GM19035 (cell line): ENCODE data around the gene EXOC3.
A peak's percentile ranks its signal among the peaks of the same experiment; 100 is the strongest.
"Not testable (repeated sequence)": the region's sequence is repeated elsewhere in the genome, so short reads cannot be mapped to it uniquely, and the experiment has no call there.

Source experiments
- ATAC-seq: cut with Tn5 transposase; IDR thresholded peaks from one replicate; pipeline ENCODE4 v1.9.1; 2021; ENCODE audit not compliant: unreplicated experiment

The EXOC3 gene

DNA sequence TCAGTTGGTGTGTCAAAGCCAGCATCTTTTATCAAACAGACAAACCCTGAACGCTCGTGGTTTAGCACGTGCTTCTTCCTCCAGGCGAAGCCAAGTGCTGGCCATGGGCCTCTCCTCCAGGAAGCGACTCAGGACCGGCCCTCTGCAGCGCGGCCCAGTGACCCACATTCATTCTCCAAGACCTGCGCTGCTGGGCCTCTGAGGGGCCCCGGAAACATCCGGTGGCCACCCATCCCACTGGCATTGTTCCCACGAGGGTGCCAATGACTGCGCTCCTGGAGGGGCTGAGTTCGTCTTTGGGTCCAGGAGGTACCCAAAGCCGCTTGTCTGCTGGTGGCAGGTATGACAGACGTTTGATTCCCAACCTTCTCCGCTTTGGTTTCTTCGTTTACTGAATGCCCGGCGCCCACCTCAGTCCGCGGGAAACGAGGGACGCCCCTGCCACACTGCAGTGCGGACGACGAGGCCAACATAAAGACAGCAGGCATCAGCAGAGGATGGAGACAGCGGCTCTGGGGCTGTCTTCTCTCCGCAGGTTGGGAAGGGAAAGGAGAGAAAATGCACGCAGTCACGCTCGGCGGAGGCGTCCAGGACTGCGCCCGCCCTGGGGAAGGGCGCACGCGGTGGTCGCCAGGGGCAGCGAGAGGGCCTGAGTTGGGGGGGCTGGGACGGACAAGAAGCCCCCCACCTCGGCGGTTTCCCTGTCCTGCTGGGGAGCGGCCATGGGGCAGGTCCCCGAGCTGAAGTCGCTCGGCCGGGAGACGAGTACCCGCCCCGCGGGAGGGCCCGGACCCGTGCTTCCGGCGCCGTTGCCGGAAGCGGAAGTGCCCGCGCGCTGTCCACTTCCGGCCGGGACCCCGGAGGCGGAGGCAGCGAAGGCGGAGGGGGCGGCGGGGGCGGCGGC is at the start of gene EXOC3:
EXOC3 (plus strand) TSS at position 842 of the 904 bp plus-strand sequence. CDS start 3,030 bp downstream, outside the sequence.
- ATAC-seq, result peak; percentile 83

DNA sequence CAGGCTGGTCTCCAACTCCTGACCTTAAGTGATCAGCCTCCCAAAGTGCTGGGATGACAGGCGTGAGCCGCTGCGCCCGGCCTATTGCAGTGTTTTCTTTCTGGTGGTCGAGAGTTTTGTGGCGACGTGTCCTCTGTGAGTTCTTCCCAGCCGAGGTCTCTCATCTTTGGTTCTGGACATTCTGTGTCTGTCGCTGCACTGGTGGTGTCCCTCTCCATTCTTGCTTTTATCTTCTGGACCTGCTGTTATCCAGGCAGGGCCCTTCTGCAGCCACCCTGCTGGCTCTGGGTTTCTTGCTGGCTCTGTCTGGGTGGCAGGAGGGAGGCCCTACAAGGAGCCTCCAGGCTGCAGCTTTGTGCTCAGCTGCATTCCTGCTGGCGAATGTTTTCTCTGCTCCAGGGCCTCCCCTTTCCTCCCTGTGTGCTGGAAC is 49.1 kb upstream of the EXOC3 start:
- ATAC-seq, result no peak

DNA sequence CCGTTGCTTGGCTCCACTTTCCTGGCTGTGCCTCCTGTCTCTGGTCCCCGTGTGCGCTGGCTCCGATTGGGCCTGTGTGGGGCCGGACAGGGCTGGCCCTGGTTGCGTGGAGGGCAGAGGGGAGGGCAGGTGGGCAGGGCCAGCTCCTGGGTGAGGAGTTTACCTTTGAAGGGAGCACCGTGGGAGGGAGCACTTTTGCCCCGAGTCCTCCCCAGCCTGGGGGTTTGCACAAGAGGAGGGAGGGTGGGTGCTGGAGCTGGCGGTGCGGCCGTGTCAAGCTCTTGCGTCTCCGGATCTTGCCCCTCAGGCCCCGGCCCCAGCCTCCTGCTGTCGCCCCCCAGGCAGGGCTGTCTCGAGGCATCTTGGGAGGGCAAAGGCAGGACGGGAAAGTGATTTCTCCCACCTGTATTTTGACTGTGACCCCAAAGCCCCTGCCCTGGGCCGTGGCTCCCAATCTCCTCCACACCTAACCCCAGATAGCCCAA is 48.3 kb upstream of the EXOC3 start:
- no peak for ATAC-seq

DNA sequence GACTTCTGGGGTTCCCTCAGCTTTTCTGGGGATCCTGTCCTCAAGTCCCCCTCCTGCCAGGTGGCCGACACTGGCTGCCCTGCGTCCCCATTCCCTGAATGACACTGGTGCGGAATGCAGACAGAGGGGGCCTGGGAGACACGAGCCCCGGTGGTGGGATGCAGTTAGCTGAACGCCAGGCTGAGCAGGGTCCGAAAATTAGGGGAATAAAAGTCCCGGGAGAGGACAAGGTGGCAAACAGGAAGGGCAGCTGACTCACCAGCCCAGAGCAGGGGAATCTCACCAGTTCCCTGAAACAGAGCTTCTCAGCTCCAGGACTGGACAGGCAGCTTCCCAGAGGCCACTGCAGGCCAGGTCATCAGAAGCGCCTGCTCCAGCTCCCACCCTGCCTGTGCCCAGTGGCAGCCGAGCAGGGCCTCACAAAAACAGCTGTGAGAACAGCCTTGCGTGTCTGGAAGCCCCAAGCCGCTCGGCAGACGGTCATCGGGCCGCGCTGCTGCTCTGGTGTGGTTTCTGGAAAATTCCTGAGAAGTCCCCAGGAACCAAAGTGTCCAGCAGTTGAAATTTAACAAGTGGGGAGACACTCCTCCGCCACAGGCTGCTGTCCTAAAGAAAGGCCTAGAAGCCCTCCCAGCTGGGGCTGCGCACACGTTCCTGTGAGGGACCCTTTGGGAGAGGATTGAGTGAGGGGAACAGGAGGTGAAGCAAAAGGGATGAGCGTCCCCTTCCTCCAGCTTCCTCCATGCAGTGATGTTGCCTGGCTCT is 47.6 kb upstream of the EXOC3 start:
- ATAC-seq, result no peak

DNA sequence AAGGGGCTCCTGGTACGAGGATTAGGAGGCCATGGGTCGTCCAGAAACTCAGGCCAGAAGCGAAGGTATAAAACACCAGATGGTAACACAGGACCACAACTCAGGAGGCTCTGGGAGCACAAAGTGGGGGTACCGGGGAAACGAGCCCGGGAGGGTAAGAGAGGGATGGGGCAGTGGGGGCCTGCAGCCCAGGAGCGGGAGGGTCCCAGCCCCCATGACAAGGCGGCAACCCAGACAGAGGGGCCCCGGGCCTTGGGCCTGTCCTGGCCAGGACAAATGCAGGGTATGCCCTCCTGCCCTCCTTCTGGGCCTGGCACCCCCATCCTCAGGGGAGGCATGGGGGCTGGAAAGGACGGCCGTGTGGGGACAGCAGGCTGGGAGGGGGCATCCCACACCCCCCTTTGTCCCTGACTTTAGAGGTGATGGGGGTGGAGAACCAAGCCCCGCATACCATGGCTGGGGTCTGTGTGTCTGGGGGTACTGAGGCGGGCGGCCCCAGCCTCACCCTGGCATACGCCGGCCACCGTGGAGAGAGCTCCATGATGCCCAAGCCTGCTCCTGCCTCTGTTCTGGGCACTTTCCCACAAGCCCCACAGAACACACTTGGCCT is 47.0 kb upstream of the EXOC3 start:
- ATAC-seq, result no peak

DNA sequence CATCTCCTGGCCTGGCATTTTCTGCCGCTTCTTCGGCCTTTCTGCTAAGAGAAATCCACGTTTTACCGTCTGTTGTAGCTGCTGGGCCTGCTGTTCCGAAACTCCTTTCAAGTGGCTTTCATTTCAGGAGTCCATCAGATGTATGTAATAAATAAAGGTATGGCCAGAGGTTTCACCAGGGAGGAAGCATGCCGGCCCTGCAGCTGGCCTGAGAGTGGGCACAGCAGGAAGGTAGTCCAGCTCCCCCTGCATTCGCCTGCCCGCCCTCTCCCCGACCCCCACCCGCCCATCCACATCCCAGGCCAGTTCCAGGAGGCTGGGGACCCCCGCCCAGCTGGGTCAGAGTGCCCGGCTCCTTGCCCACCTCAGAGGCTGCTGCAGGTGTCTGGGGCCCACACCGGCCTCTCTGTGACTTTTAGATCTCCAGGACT is 46.4 kb upstream of the EXOC3 start:
- ATAC-seq, result no peak

DNA sequence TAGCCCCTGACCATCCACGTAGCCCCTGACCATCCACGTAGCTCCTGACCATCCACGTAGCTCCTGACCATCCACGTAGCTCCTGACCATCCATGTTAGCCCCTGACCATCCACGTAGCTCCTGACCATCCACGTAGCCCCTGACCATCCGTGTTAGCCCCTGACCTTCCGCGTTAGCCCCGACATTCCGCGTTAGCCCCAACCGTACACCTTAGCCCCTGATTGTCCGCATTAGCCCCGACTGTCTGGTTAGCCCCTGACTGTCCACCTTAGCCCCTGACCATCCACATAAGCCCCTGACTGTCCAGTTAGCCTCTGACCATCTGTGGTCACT is 44.9 kb upstream of the EXOC3 start:
- ATAC-seq, result not testable (repeated sequence)

DNA sequence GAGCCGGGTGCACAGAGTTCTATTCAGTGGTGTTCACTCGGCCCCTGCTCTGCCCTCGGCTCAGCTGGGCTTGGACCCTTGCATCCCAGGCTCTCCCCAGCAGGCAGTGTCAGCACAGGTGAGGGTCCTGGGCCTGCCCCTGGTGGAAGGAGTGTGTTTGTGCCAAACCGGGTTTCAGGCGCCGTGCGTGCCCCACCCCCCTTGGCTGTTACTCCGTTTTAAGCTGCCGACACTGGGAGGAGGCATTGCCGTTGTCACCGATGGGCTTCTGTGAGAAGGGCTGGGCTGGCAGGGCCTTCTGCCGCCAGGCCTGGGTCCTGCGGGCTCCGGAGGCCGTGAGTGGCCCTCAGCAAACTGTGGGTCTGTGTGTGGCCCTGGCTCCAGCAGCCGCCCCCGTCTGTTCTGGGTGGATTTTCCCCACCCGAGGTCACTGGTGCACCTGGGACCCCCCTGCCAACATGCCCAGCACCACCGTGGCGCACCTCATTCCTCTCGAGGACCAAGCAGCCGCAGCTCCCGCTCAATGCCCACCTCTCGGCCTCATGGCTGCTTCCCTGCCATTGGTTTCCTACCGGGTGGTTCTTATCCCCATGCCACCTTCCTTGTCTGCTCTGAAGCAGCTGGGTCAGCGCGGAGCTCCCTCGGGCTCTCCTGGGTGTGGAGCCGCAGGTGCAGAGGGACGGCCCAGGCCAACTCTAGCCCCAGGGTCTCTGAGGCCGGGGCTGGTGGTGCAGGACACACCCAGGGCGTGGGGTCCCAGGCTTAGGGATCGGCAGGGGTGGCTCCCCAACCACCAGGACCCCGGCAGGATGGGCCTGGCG is 44.3 kb upstream of the EXOC3 start:
- no peak for ATAC-seq

DNA sequence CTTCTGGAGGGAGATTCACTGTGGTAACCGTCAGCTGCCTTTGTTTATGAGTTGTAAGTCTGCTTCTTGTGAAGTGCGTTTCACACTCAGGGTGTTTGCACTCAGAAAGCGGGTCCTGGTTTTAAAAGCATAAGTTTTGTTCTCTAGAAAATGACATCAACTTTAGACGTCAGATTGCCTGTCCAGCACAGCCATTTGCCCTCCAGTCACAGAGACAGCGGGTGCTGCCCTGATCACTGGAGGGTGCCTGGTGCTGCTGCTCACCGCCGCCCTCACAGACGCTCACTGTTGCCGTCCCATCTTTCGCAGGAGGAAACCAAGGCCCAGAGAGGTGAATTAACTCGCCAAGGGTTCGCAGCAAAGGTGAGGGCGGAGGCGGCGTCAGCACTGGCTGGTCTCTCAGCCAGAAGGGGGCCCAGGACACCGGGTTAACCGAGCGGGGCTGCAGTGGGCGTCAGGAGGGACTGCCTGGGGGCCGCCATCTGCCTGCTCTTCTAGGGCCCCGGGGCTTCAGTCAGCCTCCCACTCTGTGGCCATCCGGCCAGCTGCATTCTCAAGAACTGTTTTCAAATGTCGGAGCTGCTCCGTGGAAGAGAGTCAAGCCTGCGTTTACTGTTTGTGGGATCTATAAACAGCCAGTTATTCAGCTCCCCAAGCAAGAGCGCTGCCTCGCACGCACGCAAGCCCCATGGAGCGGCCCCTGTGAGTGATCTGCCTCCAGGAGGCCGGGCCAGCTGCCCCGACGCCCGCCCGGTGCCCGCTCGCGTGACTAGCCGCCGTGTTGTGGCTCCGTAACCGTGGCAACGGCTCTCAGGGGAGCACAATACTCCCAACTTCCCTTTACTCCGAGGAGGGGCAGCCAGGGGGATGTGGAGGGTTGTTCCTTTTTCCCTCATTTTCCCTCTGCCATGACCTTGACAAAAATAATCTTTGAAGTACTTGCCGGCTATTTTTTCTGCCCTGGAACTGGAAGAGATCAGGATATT is 43.4 kb upstream of the EXOC3 start:
- peak; percentile 76 for ATAC-seq

DNA sequence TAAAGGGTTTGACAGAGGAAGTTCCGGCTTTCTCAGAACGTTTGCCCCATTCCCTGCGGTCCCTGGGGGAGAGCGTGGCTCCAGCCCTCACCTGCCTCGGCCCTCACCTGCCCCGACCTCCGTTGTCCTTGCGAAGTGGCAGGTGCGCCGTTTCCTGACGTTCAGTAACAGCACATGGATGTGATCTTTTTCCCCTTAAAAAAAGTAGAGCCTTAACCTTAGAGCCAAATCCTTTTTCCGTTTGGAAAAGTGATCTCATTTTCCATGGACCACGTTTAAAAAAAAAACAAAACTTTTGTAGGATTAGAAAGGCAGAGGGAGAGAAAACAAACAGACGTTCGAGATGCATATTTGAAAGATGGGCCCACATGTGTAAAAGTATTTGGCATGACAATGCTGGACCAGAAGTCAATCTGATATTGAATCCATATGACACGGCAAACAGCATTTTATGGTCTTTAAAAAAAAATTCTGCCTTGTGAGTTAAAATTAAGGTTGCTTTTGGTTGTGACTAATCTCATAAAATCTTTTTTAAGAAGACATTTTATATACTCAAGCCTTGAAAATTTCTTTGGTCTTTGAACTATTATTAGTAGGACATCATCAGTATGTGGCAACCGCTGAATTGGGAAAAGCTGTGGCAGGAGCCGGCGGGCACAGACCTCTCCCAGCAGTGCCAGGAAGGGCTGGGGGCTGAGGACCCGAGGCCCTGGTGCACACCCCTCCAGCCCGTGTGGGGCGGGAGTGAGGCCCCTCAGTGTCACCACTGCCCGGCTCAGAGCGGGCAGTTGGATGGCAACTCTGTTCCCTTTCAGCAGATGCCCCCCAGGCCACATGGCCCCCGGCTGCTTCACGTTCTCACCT is 42.5 kb upstream of the EXOC3 start:
- ATAC-seq, result peak; percentile 11

DNA sequence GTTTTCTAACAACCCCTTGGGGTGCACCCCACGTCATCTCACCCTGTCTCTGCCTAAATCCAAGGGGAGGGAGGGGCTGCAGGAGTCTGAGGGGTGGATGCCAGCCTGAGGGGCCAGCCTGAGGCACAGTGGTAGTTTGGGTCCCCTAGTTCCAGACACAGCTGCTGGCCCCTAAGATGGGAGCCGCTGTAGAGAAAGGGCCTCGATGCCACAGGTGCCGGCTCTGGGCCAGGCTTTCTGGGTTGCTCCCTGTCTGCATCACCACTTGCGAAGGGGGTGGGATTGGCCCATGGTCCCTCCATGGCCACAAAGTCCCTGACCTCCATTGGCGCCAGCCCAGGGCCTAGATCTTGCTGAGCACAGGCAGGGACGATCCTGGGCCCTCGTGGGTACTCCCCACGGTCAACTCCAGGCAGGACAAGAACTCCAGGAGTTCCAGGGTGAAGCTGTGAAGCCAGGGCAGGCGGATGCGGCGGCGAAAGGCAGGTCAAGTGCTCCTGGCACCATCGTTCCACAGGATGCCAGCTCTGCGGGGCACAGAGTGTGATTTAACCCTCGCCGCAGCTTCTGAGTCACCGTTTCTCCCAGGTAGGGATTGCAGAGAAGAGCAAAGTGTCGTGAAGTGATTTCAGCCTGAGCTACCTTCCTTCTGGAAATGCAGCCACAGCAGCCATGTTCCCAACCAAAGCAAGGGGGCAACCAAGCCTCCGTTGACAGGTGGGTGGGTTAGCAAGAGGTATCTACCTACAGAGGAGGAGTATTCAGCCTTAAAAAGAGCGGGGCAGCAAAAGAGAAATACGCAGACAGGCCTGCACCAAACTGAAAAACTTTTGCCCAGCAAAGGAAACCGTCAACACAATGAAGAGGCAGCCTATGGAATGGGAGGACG is 41.6 kb upstream of the EXOC3 start:
- ATAC-seq, result no peak

DNA sequence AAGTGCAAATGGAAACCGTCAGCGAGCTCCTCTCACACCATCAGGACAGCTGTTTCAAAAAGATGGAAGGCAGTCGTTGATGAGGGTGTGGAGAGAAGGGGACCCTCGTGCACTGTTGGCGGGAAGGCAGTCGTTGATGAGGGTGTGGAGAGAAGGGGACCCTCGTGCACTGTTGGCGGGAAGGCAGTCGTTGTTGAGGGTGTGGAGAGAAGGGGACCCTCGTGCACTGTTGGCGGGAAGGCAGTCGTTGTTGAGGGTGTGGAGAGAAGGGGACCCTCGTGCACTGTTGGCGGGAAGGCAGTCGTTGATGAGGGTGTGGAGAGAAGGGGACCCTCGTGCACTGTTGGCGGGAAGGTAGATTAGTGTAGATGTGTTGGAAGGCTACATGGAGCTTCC is 40.8 kb upstream of the EXOC3 start:
- not testable (repeated sequence) for ATAC-seq

DNA sequence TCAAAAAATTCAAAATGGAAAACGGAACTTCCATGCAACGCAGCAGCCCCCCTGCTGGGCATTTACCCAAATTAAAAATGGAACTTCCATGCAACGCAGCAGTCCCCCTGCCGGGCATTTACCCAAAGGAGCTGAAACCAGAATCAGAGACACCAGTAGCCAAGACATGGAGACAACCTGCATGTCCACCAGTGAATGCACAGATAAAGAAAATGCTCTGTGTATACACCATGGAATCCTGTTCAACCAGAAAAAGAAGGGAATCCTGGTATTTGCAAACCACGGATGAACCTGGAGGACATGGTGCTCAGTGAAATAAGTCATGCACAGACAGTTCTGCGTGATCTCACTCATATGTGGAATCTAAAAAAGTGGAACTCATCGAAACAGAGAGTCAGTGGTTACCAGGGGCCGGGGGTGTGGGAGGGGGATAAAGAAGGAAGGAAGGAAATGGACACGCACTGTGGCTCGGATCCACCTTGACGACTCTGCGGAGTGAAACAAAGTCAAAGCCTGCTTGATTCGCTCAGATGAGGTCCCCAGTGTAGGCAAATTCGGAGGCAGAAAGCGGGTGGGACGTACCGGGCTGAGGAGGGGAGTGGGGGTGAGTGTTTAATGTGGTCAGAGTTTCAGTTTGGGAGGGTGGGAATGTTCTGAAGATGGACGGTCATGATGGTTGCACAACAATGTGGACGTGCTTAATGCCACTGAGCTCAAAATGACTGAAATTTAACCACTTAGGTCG is 40.2 kb upstream of the EXOC3 start:
- no peak for ATAC-seq

DNA sequence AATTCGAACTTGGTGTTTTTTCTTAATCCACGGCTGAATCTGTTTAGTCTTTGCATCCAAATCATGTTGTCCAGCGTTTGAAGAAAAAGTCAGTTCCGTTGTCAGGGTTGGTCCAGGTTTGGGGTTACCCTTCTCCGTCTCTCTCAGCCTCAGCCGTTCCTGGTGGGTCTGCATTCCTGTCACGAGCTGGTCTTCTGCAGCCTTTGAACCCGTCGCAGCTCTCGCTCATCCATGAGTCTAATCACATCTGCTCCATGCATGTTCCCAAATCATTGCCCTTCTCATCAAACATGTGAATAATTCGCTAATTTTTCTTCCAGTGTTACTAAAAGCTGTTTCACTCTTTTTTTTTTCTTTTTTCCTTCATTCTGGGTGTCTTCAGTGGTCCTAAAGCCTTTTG is 39.0 kb upstream of the EXOC3 start:
- ATAC-seq, result no peak

DNA sequence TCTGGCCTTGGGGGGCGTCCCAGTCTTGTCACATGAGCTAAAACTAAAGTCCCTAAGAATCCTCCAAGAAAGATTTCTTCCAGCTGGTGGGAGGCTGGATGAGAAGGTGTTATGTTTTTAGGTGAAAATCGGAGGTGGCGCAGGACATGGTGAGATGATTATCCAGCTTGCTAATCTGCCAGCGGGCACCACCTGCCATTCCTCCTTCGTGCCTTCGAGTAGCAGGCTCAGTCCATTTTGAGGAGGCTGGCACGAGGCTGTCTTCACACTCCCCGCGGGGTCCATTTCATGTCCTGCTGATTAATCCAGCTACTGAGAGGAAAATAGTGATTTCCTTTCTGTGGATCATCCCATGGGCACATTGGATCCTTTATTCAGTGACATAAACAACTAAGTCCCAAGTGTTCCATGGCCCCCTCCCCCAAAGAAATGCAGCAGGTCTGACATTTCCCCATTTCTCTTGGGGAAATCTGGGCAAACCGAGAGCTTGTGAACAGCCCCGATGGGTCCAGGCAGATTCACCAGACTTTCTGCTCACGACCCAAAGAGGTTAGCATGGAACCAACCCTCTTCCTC is 38.2 kb upstream of the EXOC3 start:
- no peak for ATAC-seq

DNA sequence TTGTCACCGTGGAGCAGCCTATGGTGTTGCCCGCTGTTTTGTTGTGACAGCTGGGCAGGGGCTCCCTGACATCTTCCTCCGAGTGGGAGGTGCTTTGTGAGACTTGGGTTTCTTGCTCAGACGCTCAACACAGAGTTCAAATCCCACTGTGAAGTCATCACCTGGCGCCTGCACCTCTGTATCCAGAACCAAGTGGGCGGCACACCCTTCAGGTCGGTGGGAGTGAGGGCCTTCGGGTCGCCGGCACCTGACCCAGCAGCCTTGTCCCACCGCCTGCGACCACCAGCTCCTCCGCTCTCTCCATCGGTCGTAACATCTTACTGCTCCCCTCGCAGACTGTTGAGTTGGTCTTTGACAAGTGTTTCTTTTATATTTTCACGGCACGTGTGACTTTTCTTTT is 37.6 kb upstream of the EXOC3 start:
- no peak for ATAC-seq

DNA sequence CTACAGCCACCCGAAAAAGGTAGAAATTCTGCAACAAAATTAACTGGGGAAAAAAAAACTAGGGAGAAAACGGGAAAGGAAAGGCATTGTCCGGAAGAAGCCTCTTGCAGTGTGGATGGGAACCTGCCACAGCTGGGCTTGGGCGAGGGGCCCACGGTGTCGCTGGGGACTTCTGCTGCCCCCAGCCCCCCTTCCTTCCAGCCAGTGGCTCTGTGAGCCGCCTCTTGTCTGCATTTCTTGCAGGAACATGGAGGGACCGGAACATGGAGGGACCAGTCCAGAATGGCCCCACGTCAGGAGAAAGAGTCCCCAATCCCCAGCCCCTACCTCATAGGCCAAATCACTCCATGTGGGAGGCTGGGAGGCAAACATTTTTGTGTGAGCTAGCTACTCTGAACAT is 36.9 kb upstream of the EXOC3 start:
- ATAC-seq, result no peak
